GM12878 (cell line): ENCODE measurements around the gene BIRC3. TPM values are rescaled to one million over a fixed set of nuclear protein-coding genes. Genes with fewer than 3 reads are reported as not detected.

Experiments
- ATAC-seq: fragments of 200-7000 bp; cut with Tn5 transposase; 3 replicates; pipeline ENCODE4 v1.9.1; 2020; ENCODE audit warnings: mild to moderate bottlenecking, moderate library complexity
- BruUV-seq: library from RNA; stranded (reverse); fragments of 400-500 nt; replicated peaks from 2 replicates; lab custom pipeline; 2021; lab: Mats Ljungman, UMichigan
- CTCF ChIA-PET: fragments of 300-600 bp; sonication (Branson Sonifier 250); formaldehyde crosslinking; extraction: SDS; loops from one replicate; lab custom pipeline; 2021; ENCODE audit warnings: inconsistent platforms; lab: Yijun Ruan, JAX
- POLR2A ChIA-PET: fragments of 350-600 bp; formaldehyde crosslinking; extraction: SDS; loops from one replicate; lab custom pipeline; 2021; ENCODE audit warnings: inconsistent platforms; lab: Charles Lee
- RAD21 ChIA-PET: fragments of 300-600 bp; sonication (Branson Sonifier 250); formaldehyde crosslinking; loops from one replicate; lab custom pipeline; 2023; ENCODE audit warnings: antibody characterized with exemption; ENCODE audit not compliant: unreplicated experiment; lab: Charles Lee
- SMC1A ChIA-PET: fragments of 300-600 bp; sonication (Branson Sonifier 250); formaldehyde crosslinking; loops from one replicate; lab custom pipeline; 2023; ENCODE audit not compliant: unreplicated experiment, uncharacterized antibody; lab: Charles Lee
- DNase-seq: peaks from one replicate; pipeline ENCODE4 v3.0.0-alpha.2; 2011; ENCODE audit warnings: low read depth, low spot score
- FAIRE-seq: peaks from 3 replicates; lab custom pipeline; 2011; peaks lifted over from hg19 to GRCh38; lab: Jason Lieb, UNC
- H2AFZ ChIP-seq: 2 replicates; pipeline ENCODE4 v1.6.0; 2011; ENCODE audit warnings: low read depth, low read length, control low read depth; ENCODE audit not compliant: control insufficient read depth
- H3K27ac ChIP-seq: 2 replicates; pipeline ENCODE4 v1.5.1; 2011; ENCODE audit warnings: control low read depth; ENCODE audit not compliant: control insufficient read depth, insufficient read depth
- H3K27me3 ChIP-seq, 2 experiments: replicated peaks in 1 of 2; 2 replicates each; pipeline versions ENCODE4 v1.6.0 to v1.6.1; 2011; ENCODE audit warnings: low read length in 1 of 2; ENCODE audit not compliant: control insufficient read depth in 2 of 2, insufficient read depth in 2 of 2
- H3K36me3 ChIP-seq, 2 experiments: 2 replicates each; pipeline ENCODE4 v1.5.1; 2011; ENCODE audit warnings: low read length in 1 of 2; ENCODE audit not compliant: control insufficient read depth in 2 of 2, insufficient read depth in 2 of 2
- H3K4me1 ChIP-seq: 2 replicates; pipeline ENCODE4 v1.6.1; 2011; ENCODE audit warnings: mild to moderate bottlenecking, low read length, moderate library complexity, mixed read lengths; ENCODE audit not compliant: control insufficient read depth, insufficient read depth
- H3K4me2 ChIP-seq: 2 replicates; pipeline ENCODE4 v1.6.0; 2011; ENCODE audit warnings: control low read depth; ENCODE audit not compliant: control insufficient read depth, insufficient read depth
- H3K4me3 ChIP-seq: fragments of 200-600 bp; sonication (generic); 2 replicates; pipeline ENCODE4 v1.5.1; 2016
- H3K79me2 ChIP-seq: 2 replicates; pipeline ENCODE4 v1.6.0; 2011; ENCODE audit warnings: low read length; ENCODE audit not compliant: control insufficient read depth, insufficient read depth
- H3K9ac ChIP-seq: 2 replicates; pipeline ENCODE4 v1.8.0; 2011; ENCODE audit warnings: low read length, control low read depth, mixed read lengths; ENCODE audit not compliant: control insufficient read depth, insufficient read depth
- H3K9me3 ChIP-seq: replicated peaks from 3 replicates; pipeline ENCODE4 v1.5.1; 2011; ENCODE audit warnings: mild to moderate bottlenecking, low read length; ENCODE audit not compliant: control insufficient read depth, insufficient read depth
- H4K20me1 ChIP-seq: 2 replicates; pipeline ENCODE4 v1.6.0; 2011; ENCODE audit not compliant: control insufficient read depth, insufficient read depth
- ASH2L ChIP-seq: fragments of 300-600, 200-600 bp; sonication (generic); IDR thresholded peaks from 2 replicates; pipeline ENCODE4 v1.6.1; 2017; ENCODE audit warnings: low read depth, mild to moderate bottlenecking, borderline replicate concordance
- BCLAF1 ChIP-seq: fragments of 450-650 bp; IDR thresholded peaks from 2 replicates; pipeline ENCODE4 v1.6.1; 2017; ENCODE audit warnings: antibody characterized with exemption, mild to moderate bottlenecking, moderate library complexity
- CBX5 ChIP-seq: sonication (generic); IDR thresholded peaks from 2 replicates; pipeline ENCODE4 v1.6.1; 2016; ENCODE audit warnings: low read depth, moderate library complexity, mild to moderate bottlenecking, inconsistent platforms
- CEBPZ ChIP-seq: fragments of 150-350 bp; IDR thresholded peaks from 2 replicates; pipeline ENCODE4 v1.6.1; 2016; ENCODE audit warnings: low read depth, low read length
- DPF2 ChIP-seq: fragments of 450-650 bp; IDR thresholded peaks from 2 replicates; pipeline ENCODE4 v1.6.1; 2017; ENCODE audit warnings: mild to moderate bottlenecking
- ESRRA ChIP-seq: IDR thresholded peaks from 2 replicates; pipeline ENCODE4 v1.6.1; 2012; ENCODE audit warnings: mild to moderate bottlenecking, low read length, improper control_type of control experiment
- MEF2B ChIP-seq: fragments of 450-650 bp; IDR thresholded peaks from 2 replicates; pipeline ENCODE4 v1.6.1; 2018; ENCODE audit warnings: mild to moderate bottlenecking, moderate library complexity; ENCODE audit not compliant: partially characterized antibody, poor library complexity, severe bottlenecking
- NR2C2 ChIP-seq: IDR thresholded peaks from 2 replicates; pipeline ENCODE4 v1.6.1; 2011; ENCODE audit warnings: borderline replicate concordance, low read depth; ENCODE audit not compliant: control insufficient read depth, insufficient read length
- PML ChIP-seq: IDR thresholded peaks from 2 replicates; pipeline ENCODE4 v1.6.1; 2012; ENCODE audit warnings: low read length, inconsistent platforms
- POLR2AphosphoS2 ChIP-seq: IDR thresholded peaks from 2 replicates; pipeline ENCODE4 v1.6.1; 2011; ENCODE audit warnings: low read depth, mild to moderate bottlenecking, low read length, improper control_type of control experiment, moderate library complexity
- SMARCA5 ChIP-seq: fragments of 450-650 bp; IDR thresholded peaks from 2 replicates; pipeline ENCODE4 v1.6.1; 2017; ENCODE audit warnings: mild to moderate bottlenecking
- YY1 ChIP-seq: IDR thresholded peaks from 2 replicates; pipeline ENCODE4 v1.6.1; 2011; ENCODE audit warnings: low read depth, mild to moderate bottlenecking, low read length
- ZBED1 ChIP-seq: IDR thresholded peaks from 2 replicates; pipeline ENCODE4 v1.6.1; 2016; ENCODE audit warnings: borderline replicate concordance
- ZNF207 ChIP-seq: fragments of 450-650 bp; IDR thresholded peaks from 2 replicates; pipeline ENCODE4 v1.6.1; 2014; ENCODE audit warnings: antibody characterized with exemption, mild to moderate bottlenecking, borderline replicate concordance
- WGBS: methylation state at CpG from one replicate; pipeline ENCODE4 v1.1.6; 2016; ENCODE audit warnings: low lambda C conversion rate; ENCODE audit not compliant: insufficient replicate concordance, insufficient coverage; ENCODE audit errors: missing lambda C conversion rate; 5-methylcytosine and 5-hydroxymethylcytosine counted together
- in situ Hi-C: fragments of 300-500 bp; cut with MboI; formaldehyde crosslinking; loops from 9 replicates; pipeline ENCODE4 v1.14.3; 2018; ENCODE audit warnings: mixed read lengths
- intact Hi-C: fragments of 100-400 bp; cut with micrococcal nuclease; formaldehyde crosslinking; loops from one replicate; pipeline ENCODE4 v1.14.2; 2022; ENCODE audit not compliant: unreplicated experiment
- polyA plus RNA-seq, 11 experiments: library from polyadenylated mRNA; depleted of rRNA in 4 of 11; unstranded in 6 of 11; stranded (reverse) in 5 of 11; fragments of >200 nt; fragmentation: Nextera tagmentation in 4 of 11; fragmentation: Illumina TruSeq in 1 of 11; extraction: Ambion mirVana in 4 of 11; extraction: Trizol in 1 of 11; gene quantifications; 1 replicate in 1 of 11; 2 replicates in 10 of 11; pipeline versions ENCODE4 v1.2.1 to v1.2.3, GENCODE V29; 2011 to 2016; ENCODE audit warnings: inconsistent platforms in 2 of 11, missing spikeins in 2 of 11, low read depth in 1 of 11
- total RNA-seq, 4 experiments: library from RNA; depleted of rRNA in 3 of 4; stranded (reverse); fragments of >200 nt in 3 of 4; fragmentation: Illumina TruSeq in 1 of 4; extraction: Trizol in 1 of 4; gene quantifications; 2 replicates each; pipeline versions ENCODE4 v1.2.1 to v1.2.3, GENCODE V29; 2013 to 2021

The BIRC3 gene
- total and polyA plus RNA-seq, 10 of the 15 experiments (the other 5 are each of a cell fraction or from before 2014, with no cell fraction given) = 42.1 to 351 (median 83.7) TPM

- intact Hi-C loops = no loop called here
- H4K20me1 ChIP-seq = no peaks in the 10 kb centered on the region
- TF ChIP-seq ESRRA (no peak), PML (no peak), YY1 (no peak), DPF2 (no peak), POLR2AphosphoS2 (no peak), CEBPZ (no peak), ASH2L (no peak), ZNF207 (no peak), CBX5 (no peak), ZBED1 (no peak), BCLAF1 (no peak), NR2C2 (no peak), SMARCA5 (no peak), MEF2B (no peak)
These were observed 24.4 kb upstream of the BIRC3 start for GRCh38 chr11:102292933-102293332.

More at GRCh38 chr11:102292933-102293332, 24.4 kb upstream of the BIRC3 start:
- ChIA-PET POLR2A (interaction anchor here (1.0 to 2.1 kb wide), 5 partner anchors 27 to 328 kb away, joined by 3 to 10 read pairs (median 4); no protein-coding TSS in a partner anchor), SMC1A (interaction anchor here (0.6 to 14.6 kb wide), 24 partner anchors 9 to 374 kb away, joined by 3 to 255 read pairs (median 12); partner anchors contain the start of gene BIRC3), CTCF (interaction anchor here (0.7 to 10.9 kb wide), 22 partner anchors 10 to 463 kb away, joined by 3 to 273 read pairs (median 16); partner anchors contain the start of gene BIRC3), RAD21 (interaction anchor here (0.6 to 9.8 kb wide), 15 partner anchors 18 to 373 kb away, joined by 3 to 169 read pairs (median 8); partner anchors contain the start of genes BIRC3 and MMP7)
- peaks cover 2% of the 10 kb centered on the region; the same call in 1 of the 2 replicates for H3K79me2 ChIP-seq
- no peak overlapping the region for H2AFZ ChIP-seq
- peaks cover 12% of the 10 kb centered on the region for H3K4me1 ChIP-seq
- in situ Hi-C loops = no loop called here
- ATAC-seq = no peak
- H3K9me3 ChIP-seq = no peaks in the 10 kb centered on the region
- H3K4me3 ChIP-seq = no peak overlapping the region
- no peaks in the 10 kb centered on the region for H3K27me3 ChIP-seq
- H3K36me3 ChIP-seq = no peaks in the 10 kb centered on the region
- no peak for DNase-seq
- BruUV-seq = no TSS peak
- no peak overlapping the region for H3K9ac ChIP-seq
- no peak for FAIRE-seq
- no peak overlapping the region for H3K4me2 ChIP-seq
- 93% methylated on average over 6 of the region's 6 CpGs for WGBS
- H3K27ac ChIP-seq = no peak overlapping the region
